Neural progenitor cell (in vitro differentiated cells): ENCODE measurements around the gene TRPM1.

Experiments
- EZH2phosphoT487 ChIP-seq: fragments of 200-600 bp; sonication (generic); IDR thresholded peaks from 2 replicates; pipeline ENCODE4 v1.6.1; 2017; ENCODE audit warnings: antibody characterized with exemption
- TF ChIP-seq, protein P1 (sequence below): fragments of 200-600 bp; sonication (generic); IDR thresholded peaks from 2 replicates; pipeline ENCODE4 v1.5.1; 2017; ENCODE audit warnings: antibody characterized with exemption, mild to moderate bottlenecking

DNA sequence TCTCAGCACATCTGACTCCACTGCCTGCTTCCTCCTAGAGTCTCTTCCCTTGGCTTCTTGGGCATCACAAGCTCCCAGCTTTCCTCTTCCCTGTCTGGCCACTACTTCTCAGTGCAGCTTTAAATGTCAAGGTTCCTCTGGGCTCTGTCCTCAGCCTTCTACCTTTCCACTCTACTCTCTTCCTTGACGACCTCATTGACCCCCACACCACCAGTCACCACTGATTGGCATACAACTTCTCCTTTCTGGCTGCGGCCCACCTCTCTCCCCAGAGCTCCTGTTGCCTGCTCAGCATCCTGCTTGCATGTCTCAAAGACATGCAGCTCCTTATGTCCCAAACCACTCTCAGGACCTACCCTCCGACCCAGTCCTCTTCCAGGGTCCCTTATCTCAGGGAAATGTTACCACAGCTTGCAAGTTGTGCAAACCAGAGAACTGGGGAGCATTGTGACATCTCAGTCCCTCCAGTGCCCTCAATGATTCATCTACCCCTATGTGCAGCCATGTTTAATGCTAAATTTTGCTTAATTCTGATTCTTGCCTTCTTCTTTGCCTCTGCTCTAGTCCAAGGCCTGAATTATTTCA lies 49.9 kb downstream of the TRPM1 start:
- TF ChIP-seq, protein P1, sequence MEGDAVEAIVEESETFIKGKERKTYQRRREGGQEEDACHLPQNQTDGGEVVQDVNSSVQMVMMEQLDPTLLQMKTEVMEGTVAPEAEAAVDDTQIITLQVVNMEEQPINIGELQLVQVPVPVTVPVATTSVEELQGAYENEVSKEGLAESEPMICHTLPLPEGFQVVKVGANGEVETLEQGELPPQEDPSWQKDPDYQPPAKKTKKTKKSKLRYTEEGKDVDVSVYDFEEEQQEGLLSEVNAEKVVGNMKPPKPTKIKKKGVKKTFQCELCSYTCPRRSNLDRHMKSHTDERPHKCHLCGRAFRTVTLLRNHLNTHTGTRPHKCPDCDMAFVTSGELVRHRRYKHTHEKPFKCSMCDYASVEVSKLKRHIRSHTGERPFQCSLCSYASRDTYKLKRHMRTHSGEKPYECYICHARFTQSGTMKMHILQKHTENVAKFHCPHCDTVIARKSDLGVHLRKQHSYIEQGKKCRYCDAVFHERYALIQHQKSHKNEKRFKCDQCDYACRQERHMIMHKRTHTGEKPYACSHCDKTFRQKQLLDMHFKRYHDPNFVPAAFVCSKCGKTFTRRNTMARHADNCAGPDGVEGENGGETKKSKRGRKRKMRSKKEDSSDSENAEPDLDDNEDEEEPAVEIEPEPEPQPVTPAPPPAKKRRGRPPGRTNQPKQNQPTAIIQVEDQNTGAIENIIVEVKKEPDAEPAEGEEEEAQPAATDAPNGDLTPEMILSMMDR = no peak
- TF ChIP-seq EZH2phosphoT487 = no peak
